ENCODE measurements around the gene IL20. TPM values are rescaled to one million over a fixed set of nuclear protein-coding genes. Genes with fewer than 3 reads are reported as not detected.

Gene IL20
- polyA plus RNA-seq, 2 of the 4 experiments (the other 2 are of a cell fraction) = 0.05 TPM; not detected in 1

GRCh38 chr1:206878456-206878855, 13.0 kb downstream of the IL20 start:
- DNase-seq (ENCODE audit: low read depth in 1 of 2, low spot score in 1 of 2) = peak in 1 of 2 experiments; percentile 27
- H3K4me1 ChIP-seq = no peaks in the 10 kb centered on the region
- ChIA-PET POLR2A (no interaction called here), CTCF (interaction anchor here (0.6 to 1.3 kb wide), 3 partner anchors 34 to 334 kb away, joined by 3 to 9 read pairs (median 4); no protein-coding TSS in a partner anchor)
- H3K27ac ChIP-seq = no peak overlapping the region
- no peak for ATAC-seq
- H3K4me2 ChIP-seq = no peak overlapping the region
- no peak overlapping the region for H3K4me3 ChIP-seq
- H3K9me3 ChIP-seq = peaks cover 33% of the 10 kb centered on the region
- no peak for TF ChIP-seq CBX2 (IDR thresholded peaks at IDR 0.05; ENCODE audit: borderline replicate concordance, low read depth)
- TF ChIP-seq HOXA7 (CRISPR knock-in tag; IDR thresholded peaks at IDR 0.05) = no peak
- TF ChIP-seq KDM5A (IDR thresholded peaks at IDR 0.05) = peak; percentile 65; the same call in 1 of the 2 replicates
- no peak for FAIRE-seq

DNA sequence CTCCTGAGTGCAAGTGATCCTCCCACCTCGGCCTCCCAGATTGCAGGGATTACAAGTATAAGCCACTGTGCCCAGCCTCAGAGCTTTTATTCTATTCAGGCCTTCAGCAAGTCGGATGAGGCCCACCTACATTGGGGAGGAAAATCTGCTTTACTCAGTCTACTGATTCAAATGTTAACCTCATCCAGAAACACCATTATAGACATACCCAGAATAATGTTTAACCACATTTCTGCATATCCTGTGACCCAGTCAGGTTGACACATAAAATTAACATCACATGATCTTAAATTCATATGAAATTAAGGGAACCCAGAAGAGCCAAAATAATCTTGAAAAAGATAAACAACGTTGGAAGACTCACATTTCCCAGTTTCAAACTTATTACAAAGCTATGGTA, 14.9 kb downstream of the IL20 start:
- Histone ChIP-seq H3K4me1 (no peaks in the 10 kb centered on the region), H3K4me3 (no peak overlapping the region), H3K9me3 (peaks cover 31% of the 10 kb centered on the region), H3K27ac (no peak overlapping the region), H3K4me2 (no peak overlapping the region)
- TF ChIP-seq GATA3 (IDR thresholded peaks at IDR 0.05; ENCODE audit: borderline replicate concordance) (no peak), KDM5A (IDR thresholded peaks at IDR 0.05) (no peak), CBX2 (IDR thresholded peaks at IDR 0.05; ENCODE audit: borderline replicate concordance, low read depth) (no peak), MYC (IDR thresholded peaks at IDR 0.05; ENCODE audit: borderline replicate concordance, low read length) (no peak), EHF (CRISPR knock-in tag; IDR thresholded peaks at IDR 0.05) (no peak), RAD21 (conservative IDR thresholded peaks at IDR 0.05 in 1 of 2, IDR thresholded peaks at IDR 0.05 in 1 of 2) (no peak), HDAC2 (IDR thresholded peaks at IDR 0.05) (no peak)
- 9% methylated on average over 3 of the region's 3 CpGs for WGBS (ENCODE audit: missing lambda C conversion rate)
- ATAC-seq = no peak
- FAIRE-seq = no peak
- CTCF ChIA-PET = interaction anchor here (1.0 to 1.6 kb wide), 3 partner anchors 32 to 154 kb away, joined by 3 to 4 read pairs (median 3); no protein-coding TSS in a partner anchor
- DNase-seq (ENCODE audit: low read depth in 1 of 2, low spot score in 1 of 2) = no peak
- POLR2A ChIA-PET = no interaction called here

- Histone ChIP-seq H3K9me3 (peaks cover 12% of the 10 kb centered on the region), H3K4me2 (no peak overlapping the region), H3K27ac (no peak overlapping the region), H3K4me1 (peaks cover 4% of the 10 kb centered on the region; the same call in 2 of the 3 replicates), H3K4me3 (no peak overlapping the region)
- 15% methylated on average over 3 of the region's 3 CpGs for WGBS (ENCODE audit: missing lambda C conversion rate)
- CTCF ChIA-PET = interaction anchor here (1.1 to 1.4 kb wide), 3 partner anchors 17 to 134 kb away, joined by 3 to 4 read pairs (median 3); partner anchors contain the start of gene IL20
- ATAC-seq (no peak), DNase-seq (ENCODE audit: low read depth in 1 of 2, low spot score in 1 of 2) (no peak), FAIRE-seq (no peak)
- TF ChIP-seq KDM1A (IDR thresholded peaks at IDR 0.05; ENCODE audit: low read depth) (no peak), BHLHE40 (IDR thresholded peaks at IDR 0.05; ENCODE audit: low read depth, low read length) (no peak), ZSCAN20 (CRISPR knock-in tag; IDR thresholded peaks at IDR 0.05) (no peak), FOXS1 (CRISPR knock-in tag; IDR thresholded peaks at IDR 0.05) (no peak), EHF (CRISPR knock-in tag; IDR thresholded peaks at IDR 0.05) (no peak), RNF2 (IDR thresholded peaks at IDR 0.05; ENCODE audit: borderline replicate concordance, low read depth) (no peak)
- TF ChIP-seq, protein P1, sequence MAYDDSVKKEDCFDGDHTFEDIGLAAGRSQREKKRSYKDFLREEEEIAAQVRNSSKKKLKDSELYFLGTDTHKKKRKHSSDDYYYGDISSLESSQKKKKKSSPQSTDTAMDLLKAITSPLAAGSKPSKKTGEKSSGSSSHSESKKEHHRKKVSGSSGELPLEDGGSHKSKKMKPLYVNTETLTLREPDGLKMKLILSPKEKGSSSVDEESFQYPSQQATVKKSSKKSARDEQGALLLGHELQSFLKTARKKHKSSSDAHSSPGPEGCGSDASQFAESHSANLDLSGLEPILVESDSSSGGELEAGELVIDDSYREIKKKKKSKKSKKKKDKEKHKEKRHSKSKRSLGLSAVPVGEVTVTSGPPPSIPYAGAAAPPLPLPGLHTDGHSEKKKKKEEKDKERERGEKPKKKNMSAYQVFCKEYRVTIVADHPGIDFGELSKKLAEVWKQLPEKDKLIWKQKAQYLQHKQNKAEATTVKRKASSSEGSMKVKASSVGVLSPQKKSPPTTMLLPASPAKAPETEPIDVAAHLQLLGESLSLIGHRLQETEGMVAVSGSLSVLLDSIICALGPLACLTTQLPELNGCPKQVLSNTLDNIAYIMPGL (CRISPR knock-in tag; IDR thresholded peaks at IDR 0.05; ENCODE audit: borderline replicate concordance) = no peak
- POLR2A ChIA-PET = no interaction called here
These were observed 17.1 kb downstream of the IL20 start for GRCh38 chr1:206882555-206882954.

DNA sequence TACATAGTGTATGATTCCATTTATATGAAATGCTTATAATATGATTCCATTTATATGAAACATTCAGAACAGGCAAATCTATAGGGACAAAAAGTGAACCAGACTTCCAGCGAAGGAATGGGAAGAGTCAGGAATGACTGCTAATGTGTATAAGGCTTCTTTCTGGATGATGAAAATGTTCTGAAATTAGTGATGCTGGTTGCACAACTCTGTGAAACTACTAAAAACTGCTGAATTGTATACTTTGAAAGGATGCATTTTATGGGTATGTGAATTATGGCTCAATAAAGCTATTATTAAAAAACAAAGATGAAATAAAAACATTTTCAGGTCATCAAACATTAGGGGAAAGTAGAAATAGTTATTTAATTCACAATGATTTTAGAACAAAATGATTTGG, 17.7 kb downstream of the IL20 start:
- H3K4me2 ChIP-seq = no peak overlapping the region
- no peak for ATAC-seq
- peaks cover 8% of the 10 kb centered on the region for H3K9me3 ChIP-seq
- ChIA-PET POLR2A (no interaction called here), CTCF (interaction anchor here (0.7 to 2.9 kb wide), 6 partner anchors 9 to 179 kb away, joined by 3 to 8 read pairs (median 4); partner anchors contain the start of genes IL20 and IL24)
- H3K4me3 ChIP-seq = no peak overlapping the region
- peaks cover 10% of the 10 kb centered on the region; the same call in 2 of the 3 replicates for H3K4me1 ChIP-seq
- FAIRE-seq = no peak
- no peak overlapping the region for H3K27ac ChIP-seq
- TF ChIP-seq, protein P2, sequence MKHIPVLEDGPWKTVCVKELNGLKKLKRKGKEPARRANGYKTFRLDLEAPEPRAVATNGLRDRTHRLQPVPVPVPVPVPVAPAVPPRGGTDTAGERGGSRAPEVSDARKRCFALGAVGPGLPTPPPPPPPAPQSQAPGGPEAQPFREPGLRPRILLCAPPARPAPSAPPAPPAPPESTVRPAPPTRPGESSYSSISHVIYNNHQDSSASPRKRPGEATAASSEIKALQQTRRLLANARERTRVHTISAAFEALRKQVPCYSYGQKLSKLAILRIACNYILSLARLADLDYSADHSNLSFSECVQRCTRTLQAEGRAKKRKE (CRISPR knock-in tag; IDR thresholded peaks at IDR 0.05; ENCODE audit: low read depth) = no peak
- TF ChIP-seq ZNF302 (CRISPR knock-in tag; IDR thresholded peaks at IDR 0.05) (no peak), ZC3H11A (IDR thresholded peaks at IDR 0.05) (no peak), ZFP36 (IDR thresholded peaks at IDR 0.05; ENCODE audit: borderline replicate concordance, partially characterized antibody) (no peak), FOSL2 (IDR thresholded peaks at IDR 0.05) (no peak), FOSL2 (CRISPR knock-in tag; IDR thresholded peaks at IDR 0.05) (no peak), NFE2L2 (conservative IDR thresholded peaks at IDR 0.05; ENCODE audit: low read length) (no peak), RFX5 (IDR thresholded peaks at IDR 0.05) (no peak), EHF (CRISPR knock-in tag; IDR thresholded peaks at IDR 0.05) (no peak), BHLHE40 (IDR thresholded peaks at IDR 0.05; ENCODE audit: low read depth, low read length) (no peak), PBX3 (IDR thresholded peaks at IDR 0.05) (no peak), JUNB (IDR thresholded peaks at IDR 0.05) (no peak), FOXS1 (CRISPR knock-in tag; IDR thresholded peaks at IDR 0.05) (no peak), MAZ (IDR thresholded peaks at IDR 0.05; ENCODE audit: borderline replicate concordance, low read depth, low read length) (no peak), CHD4 (IDR thresholded peaks at IDR 0.05; ENCODE audit: borderline replicate concordance) (no peak), GATA3 (IDR thresholded peaks at IDR 0.05; ENCODE audit: borderline replicate concordance) (no peak), MAFK (IDR thresholded peaks at IDR 0.05; ENCODE audit: partially characterized antibody) (no peak)
- no peak for DNase-seq (ENCODE audit: low read depth in 1 of 2, low spot score in 1 of 2)
- WGBS (ENCODE audit: missing lambda C conversion rate) = 85% methylated on average over 1 of the region's 1 CpG
